ENCODE measurements around the gene LGSN. TPM values are rescaled to one million over a fixed set of nuclear protein-coding genes. Genes with fewer than 3 reads are reported as not detected.
"Not testable (repeated sequence)": the region's sequence is repeated elsewhere in the genome, so short reads cannot be mapped to it uniquely, and the experiment has no call there.

The LGSN gene
- total RNA-seq, result 0.29 TPM in 1 of 2 replicates, not detected in the other
- long read RNA-seq, partial matches to known transcripts, result 0 of 3 reads
- long read RNA-seq, other reads (novel, unspliced or antisense), result 3 of 3 reads

- Mint-ChIP-seq H3K9me3 (ENCODE audit: unreplicated experiment) (no peaks in the 10 kb centered on the region), H3K4me1 (ENCODE audit: unreplicated experiment) (no peaks in the 10 kb centered on the region), H3K27me3 (ENCODE audit: unreplicated experiment) (peaks cover 12% of the 10 kb centered on the region), H3K36me3 (ENCODE audit: unreplicated experiment) (no peaks in the 10 kb centered on the region), H3K4me3 (ENCODE audit: unreplicated experiment) (no peak within 1 kb of the TSS), H3K27ac (ENCODE audit: unreplicated experiment) (no peak within 1 kb of the TSS)
- no peak for DNase-seq (ENCODE audit: extremely low spot score, unreplicated experiment)
- no peak for TF ChIP-seq CTCF (IDR thresholded peaks at IDR 0.05)
Measured at GRCh38 chr6:63319939-63320338, at the start of gene LGSN. LGSN (minus strand) TSS chr6:63319983; CDS start chr6:63319943, 40 bp downstream.

- no peak for DNase-seq (ENCODE audit: extremely low spot score, unreplicated experiment)
- Mint-ChIP-seq H3K36me3 (ENCODE audit: unreplicated experiment) (no peaks in the 10 kb centered on the region), H3K9me3 (ENCODE audit: unreplicated experiment) (peaks cover 11% of the 10 kb centered on the region), H3K27ac (ENCODE audit: unreplicated experiment) (no peak overlapping the region), H3K27me3 (ENCODE audit: unreplicated experiment) (peaks cover 9% of the 10 kb centered on the region), H3K4me1 (ENCODE audit: unreplicated experiment) (no peaks in the 10 kb centered on the region), H3K4me3 (ENCODE audit: unreplicated experiment) (no peak overlapping the region)
- TF ChIP-seq CTCF (IDR thresholded peaks at IDR 0.05), result no peak
Measured at GRCh38 chr6:63368347-63368746, 48.6 kb upstream of the LGSN start.

GRCh38 chr6:63362500-63363120, 42.8 kb upstream of the LGSN start:
- not testable (repeated sequence) for H3K4me1 Mint-ChIP-seq (ENCODE audit: unreplicated experiment); H3K4me3 Mint-ChIP-seq (ENCODE audit: unreplicated experiment); H3K36me3 Mint-ChIP-seq (ENCODE audit: unreplicated experiment); DNase-seq (ENCODE audit: extremely low spot score, unreplicated experiment); H3K27me3 Mint-ChIP-seq (ENCODE audit: unreplicated experiment); H3K27ac Mint-ChIP-seq (ENCODE audit: unreplicated experiment)
- peaks cover 11% of the 10 kb centered on the region for H3K9me3 Mint-ChIP-seq (ENCODE audit: unreplicated experiment)

GRCh38 chr6:63357384-63357783, 37.6 kb upstream of the LGSN start:
- not testable (repeated sequence) for H3K27me3 Mint-ChIP-seq (ENCODE audit: unreplicated experiment); DNase-seq (ENCODE audit: extremely low spot score, unreplicated experiment); H3K36me3 Mint-ChIP-seq (ENCODE audit: unreplicated experiment)

GRCh38 chr6:63355632-63356031, 35.8 kb upstream of the LGSN start:
- H3K4me1 Mint-ChIP-seq (ENCODE audit: unreplicated experiment), result no peaks in the 10 kb centered on the region
- H3K36me3 Mint-ChIP-seq (ENCODE audit: unreplicated experiment), result no peaks in the 10 kb centered on the region
- no peak for TF ChIP-seq CTCF (IDR thresholded peaks at IDR 0.05)
- H3K4me3 Mint-ChIP-seq (ENCODE audit: unreplicated experiment), result no peak overlapping the region
- no peak for DNase-seq (ENCODE audit: extremely low spot score, unreplicated experiment)
- H3K27ac Mint-ChIP-seq (ENCODE audit: unreplicated experiment), result no peak overlapping the region
- peaks cover 6% of the 10 kb centered on the region for H3K9me3 Mint-ChIP-seq (ENCODE audit: unreplicated experiment)
- H3K27me3 Mint-ChIP-seq (ENCODE audit: unreplicated experiment), result no peaks in the 10 kb centered on the region

More at GRCh38 chr6:63357384-63357783, 37.6 kb upstream of the LGSN start:
- not testable (repeated sequence) for H3K27ac Mint-ChIP-seq (ENCODE audit: unreplicated experiment); H3K9me3 Mint-ChIP-seq (ENCODE audit: unreplicated experiment); H3K4me3 Mint-ChIP-seq (ENCODE audit: unreplicated experiment); H3K4me1 Mint-ChIP-seq (ENCODE audit: unreplicated experiment)

GRCh38 chr6:63353286-63353630, 33.5 kb upstream of the LGSN start:
- Mint-ChIP-seq H3K27me3 (ENCODE audit: unreplicated experiment) (no peaks in the 10 kb centered on the region), H3K36me3 (ENCODE audit: unreplicated experiment) (no peaks in the 10 kb centered on the region), H3K4me1 (ENCODE audit: unreplicated experiment) (peaks cover 4% of the 10 kb centered on the region), H3K4me3 (ENCODE audit: unreplicated experiment) (no peak overlapping the region), H3K9me3 (ENCODE audit: unreplicated experiment) (peaks cover 6% of the 10 kb centered on the region), H3K27ac (ENCODE audit: unreplicated experiment) (no peak overlapping the region)
- no peak for DNase-seq (ENCODE audit: extremely low spot score, unreplicated experiment)
- TF ChIP-seq CTCF (IDR thresholded peaks at IDR 0.05), result no peak
